HepG2 (cell line): ENCODE measurements around the gene ZBTB44. TPM values are rescaled to one million over a fixed set of nuclear protein-coding genes. Genes with fewer than 3 reads are reported as not detected.

Source experiments
- CCDC6 ChIP-seq: sonication (generic); formaldehyde crosslinking; IDR thresholded peaks from 2 replicates; pipeline ENCODE4 v1.8.1; 2022; ENCODE audit warnings: mild to moderate bottlenecking, missing genetic modification reagents, moderate library complexity
- CENPX ChIP-seq: sonication (generic); formaldehyde crosslinking; IDR thresholded peaks from 2 replicates; pipeline ENCODE4 v1.9.0; 2021; ENCODE audit warnings: mild to moderate bottlenecking, missing genetic modification reagents, moderate library complexity
- DPF2 ChIP-seq: sonication (generic); formaldehyde crosslinking; IDR thresholded peaks from 2 replicates; pipeline ENCODE4 v1.4.0; 2020; ENCODE audit warnings: mild to moderate bottlenecking, low read depth, missing genetic modification reagents, borderline replicate concordance
- HNRNPH1 ChIP-seq: fragments of 200-400 bp; formaldehyde crosslinking; optimal IDR thresholded peaks from 2 replicates; pipeline ENCODE3; 2017; ENCODE audit warnings: mild to moderate bottlenecking, low read depth, low read length
- HNRNPL ChIP-seq: fragments of 200-400 bp; formaldehyde crosslinking; IDR thresholded peaks from 2 replicates; pipeline ENCODE4 v1.6.1; 2017; ENCODE audit warnings: mild to moderate bottlenecking, low read depth, low read length
- MAFK ChIP-seq, 2 experiments: IDR thresholded peaks in 1 of 2; conservative IDR thresholded peaks in 1 of 2; 2 replicates each; pipeline ENCODE4 v1.6.1; 2011; ENCODE audit warnings: improper control_type of control experiment in 2 of 2, low read length in 2 of 2
- MAZ ChIP-seq, 2 experiments: sonication (generic) in 1 of 2; formaldehyde crosslinking in 1 of 2; IDR thresholded peaks; 2 replicates each; pipeline versions ENCODE4 v1.5.0 to v1.6.1; 2012 to 2020; ENCODE audit warnings: low read depth in 2 of 2, mild to moderate bottlenecking in 2 of 2, borderline replicate concordance in 1 of 2, improper control_type of control experiment in 1 of 2, low read length in 1 of 2, missing genetic modification reagents in 1 of 2, moderate library complexity in 1 of 2
- MEF2D ChIP-seq: sonication (generic); formaldehyde crosslinking; IDR thresholded peaks from 2 replicates; pipeline ENCODE4 v1.5.1; 2020; ENCODE audit warnings: mild to moderate bottlenecking, missing genetic modification reagents
- MYC ChIP-seq: sonication (generic); formaldehyde crosslinking; IDR thresholded peaks from 2 replicates; pipeline ENCODE4 v1.9.0; 2021; ENCODE audit warnings: missing genetic modification reagents, borderline replicate concordance
- NFIB ChIP-seq: sonication (generic); formaldehyde crosslinking; IDR thresholded peaks from 2 replicates; pipeline ENCODE4 v1.9.0; 2021; ENCODE audit warnings: missing genetic modification reagents, mild to moderate bottlenecking, borderline replicate concordance
- RBFOX2 ChIP-seq: fragments of 200-400 bp; formaldehyde crosslinking; IDR thresholded peaks from 2 replicates; pipeline ENCODE4 v1.6.1; 2017; ENCODE audit warnings: low read depth, mild to moderate bottlenecking, low read length
- TCF12 ChIP-seq, 2 experiments: fragments of 450-650 bp in 1 of 2; sonication (generic) in 1 of 2; formaldehyde crosslinking in 1 of 2; IDR thresholded peaks; 2 replicates each; pipeline versions ENCODE4 v1.6.1 to v1.8.0; 2017 to 2022; ENCODE audit warnings: antibody characterized with exemption in 1 of 2, mild to moderate bottlenecking in 1 of 2, missing genetic modification reagents in 1 of 2, moderate library complexity in 1 of 2
- ZBTB21 ChIP-seq: sonication (generic); formaldehyde crosslinking; IDR thresholded peaks from 2 replicates; pipeline ENCODE4 v1.4.0; 2020; ENCODE audit warnings: missing genetic modification reagents
- ZFP41 ChIP-seq: sonication (generic); formaldehyde crosslinking; IDR thresholded peaks from 2 replicates; pipeline ENCODE4 v1.4.0; 2020; ENCODE audit warnings: mild to moderate bottlenecking, missing genetic modification reagents, borderline replicate concordance
- ZNF556 ChIP-seq: sonication (generic); formaldehyde crosslinking; IDR thresholded peaks from 2 replicates; pipeline ENCODE4 v1.4.0; 2020; ENCODE audit warnings: mild to moderate bottlenecking, missing genetic modification reagents, borderline replicate concordance
- ZNF619 ChIP-seq: sonication (generic); formaldehyde crosslinking; IDR thresholded peaks from 2 replicates; pipeline ENCODE4 v1.4.0; 2020; ENCODE audit warnings: mild to moderate bottlenecking, missing genetic modification reagents
- polyA plus RNA-seq, 8 experiments: library from polyadenylated mRNA; depleted of rRNA in 3 of 8; stranded (reverse) in 7 of 8; unstranded in 1 of 8; fragments of >200 nt; fragmentation: Illumina TruSeq in 4 of 8; extraction: Trizol in 4 of 8; gene quantifications; 2 replicates each; pipeline versions ENCODE4 v1.2.1 to v1.2.3, GENCODE V29; 2011 to 2016; ENCODE audit warnings: low read depth in 4 of 8, missing spikeins in 1 of 8, mixed read lengths in 1 of 8; ENCODE audit not compliant: insufficient read depth in 1 of 8
- total RNA-seq, 5 experiments: library from RNA; depleted of rRNA; stranded (reverse); fragments of >200 nt; fragmentation: Illumina TruSeq; extraction: Trizol; gene quantifications; 2 replicates each; pipeline ENCODE4 v1.2.3, GENCODE V29; 2016; ENCODE audit warnings: low read depth in 1 of 5
- TF ChIP-seq, protein P1 (sequence below): sonication (generic); formaldehyde crosslinking; IDR thresholded peaks from 2 replicates; pipeline ENCODE4 v1.4.0; 2020; ENCODE audit warnings: missing genetic modification reagents, borderline replicate concordance
- TF ChIP-seq, protein P2 (sequence below): sonication (generic); formaldehyde crosslinking; IDR thresholded peaks from 2 replicates; pipeline ENCODE4 v1.9.0; 2021; ENCODE audit warnings: missing genetic modification reagents, borderline replicate concordance
- TF ChIP-seq, protein P3 (sequence below): sonication (generic); formaldehyde crosslinking; IDR thresholded peaks from 2 replicates; pipeline ENCODE4 v1.5.0; 2020; ENCODE audit warnings: missing genetic modification reagents, mild to moderate bottlenecking, borderline replicate concordance
- TF ChIP-seq, protein P4 (sequence below): sonication (generic); formaldehyde crosslinking; IDR thresholded peaks from 2 replicates; pipeline ENCODE4 v1.5.1; 2020; ENCODE audit warnings: missing genetic modification reagents, mild to moderate bottlenecking, borderline replicate concordance
- TF ChIP-seq, protein P5 (sequence below): sonication (generic); formaldehyde crosslinking; IDR thresholded peaks from 2 replicates; pipeline ENCODE4 v1.4.0; 2020; ENCODE audit warnings: missing genetic modification reagents

ZBTB44 gene
- total and polyA plus RNA-seq, 2 of the 13 experiments (the other 11 are each of a cell fraction or from before 2014, with no cell fraction given): 22.8 to 23.6 TPM

DNA sequence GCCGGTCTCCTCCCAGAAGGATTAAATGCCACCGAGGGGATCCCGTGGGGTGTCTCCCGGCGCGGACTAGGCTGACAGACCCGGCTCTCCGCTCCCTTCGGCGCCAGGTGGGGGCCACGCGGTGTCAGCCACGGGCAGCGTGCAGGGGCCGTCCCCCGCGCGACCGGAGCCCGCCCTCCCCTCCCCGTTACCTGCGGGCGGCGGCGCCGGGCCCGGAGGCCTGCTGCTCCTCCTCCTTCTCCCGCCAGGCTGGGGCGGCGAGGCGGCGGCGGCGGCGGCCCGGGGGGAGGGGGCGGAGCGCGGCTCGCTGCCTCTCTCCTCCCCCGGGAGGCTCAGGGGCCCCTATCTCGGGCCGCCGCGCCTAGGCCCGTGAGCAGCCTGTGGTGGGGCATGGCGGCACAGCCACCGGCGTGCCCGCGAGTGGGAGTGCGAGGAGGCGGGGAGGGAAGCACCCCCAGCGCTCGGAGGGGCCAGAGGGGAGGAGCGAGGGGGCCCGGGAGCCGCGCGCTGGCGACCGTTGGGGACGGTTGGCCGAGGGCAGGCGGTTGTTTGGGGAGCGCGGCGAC is 450 bp downstream of the ZBTB44 start (continued):
- TF ChIP-seq, protein P1, sequence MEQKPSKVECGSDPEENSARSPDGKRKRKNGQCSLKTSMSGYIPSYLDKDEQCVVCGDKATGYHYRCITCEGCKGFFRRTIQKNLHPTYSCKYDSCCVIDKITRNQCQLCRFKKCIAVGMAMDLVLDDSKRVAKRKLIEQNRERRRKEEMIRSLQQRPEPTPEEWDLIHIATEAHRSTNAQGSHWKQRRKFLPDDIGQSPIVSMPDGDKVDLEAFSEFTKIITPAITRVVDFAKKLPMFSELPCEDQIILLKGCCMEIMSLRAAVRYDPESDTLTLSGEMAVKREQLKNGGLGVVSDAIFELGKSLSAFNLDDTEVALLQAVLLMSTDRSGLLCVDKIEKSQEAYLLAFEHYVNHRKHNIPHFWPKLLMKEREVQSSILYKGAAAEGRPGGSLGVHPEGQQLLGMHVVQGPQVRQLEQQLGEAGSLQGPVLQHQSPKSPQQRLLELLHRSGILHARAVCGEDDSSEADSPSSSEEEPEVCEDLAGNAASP (CRISPR knock-in tag): no peak
- TF ChIP-seq CCDC6 (CRISPR knock-in tag): no peak
- TF ChIP-seq, protein P2, sequence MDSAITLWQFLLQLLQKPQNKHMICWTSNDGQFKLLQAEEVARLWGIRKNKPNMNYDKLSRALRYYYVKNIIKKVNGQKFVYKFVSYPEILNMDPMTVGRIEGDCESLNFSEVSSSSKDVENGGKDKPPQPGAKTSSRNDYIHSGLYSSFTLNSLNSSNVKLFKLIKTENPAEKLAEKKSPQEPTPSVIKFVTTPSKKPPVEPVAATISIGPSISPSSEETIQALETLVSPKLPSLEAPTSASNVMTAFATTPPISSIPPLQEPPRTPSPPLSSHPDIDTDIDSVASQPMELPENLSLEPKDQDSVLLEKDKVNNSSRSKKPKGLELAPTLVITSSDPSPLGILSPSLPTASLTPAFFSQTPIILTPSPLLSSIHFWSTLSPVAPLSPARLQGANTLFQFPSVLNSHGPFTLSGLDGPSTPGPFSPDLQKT: no peak
- TF ChIP-seq MEF2D: no peak
- no peak for TF ChIP-seq CENPX (CRISPR knock-in tag)
- TF ChIP-seq, protein P3, sequence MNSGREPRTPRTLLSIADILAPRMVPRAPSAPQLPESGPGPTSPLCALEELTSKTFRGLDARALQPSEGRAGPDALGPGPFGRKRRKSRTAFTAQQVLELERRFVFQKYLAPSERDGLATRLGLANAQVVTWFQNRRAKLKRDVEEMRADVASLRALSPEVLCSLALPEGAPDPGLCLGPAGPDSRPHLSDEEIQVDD (CRISPR knock-in tag): 0 out of 2 replicates have a peak, but pooled peaks have one; percentile 28
- TF ChIP-seq, protein P4, sequence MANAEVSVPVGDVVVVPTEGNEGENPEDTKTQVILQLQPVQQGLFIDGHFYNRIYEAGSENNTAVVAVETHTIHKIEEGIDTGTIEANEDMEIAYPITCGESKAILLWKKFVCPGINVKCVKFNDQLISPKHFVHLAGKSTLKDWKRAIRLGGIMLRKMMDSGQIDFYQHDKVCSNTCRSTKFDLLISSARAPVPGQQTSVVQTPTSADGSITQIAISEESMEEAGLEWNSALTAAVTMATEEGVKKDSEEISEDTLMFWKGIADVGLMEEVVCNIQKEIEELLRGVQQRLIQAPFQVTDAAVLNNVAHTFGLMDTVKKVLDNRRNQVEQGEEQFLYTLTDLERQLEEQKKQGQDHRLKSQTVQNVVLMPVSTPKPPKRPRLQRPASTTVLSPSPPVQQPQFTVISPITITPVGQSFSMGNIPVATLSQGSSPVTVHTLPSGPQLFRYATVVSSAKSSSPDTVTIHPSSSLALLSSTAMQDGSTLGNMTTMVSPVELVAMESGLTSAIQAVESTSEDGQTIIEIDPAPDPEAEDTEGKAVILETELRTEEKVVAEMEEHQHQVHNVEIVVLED: no peak
- TF ChIP-seq, protein P5, sequence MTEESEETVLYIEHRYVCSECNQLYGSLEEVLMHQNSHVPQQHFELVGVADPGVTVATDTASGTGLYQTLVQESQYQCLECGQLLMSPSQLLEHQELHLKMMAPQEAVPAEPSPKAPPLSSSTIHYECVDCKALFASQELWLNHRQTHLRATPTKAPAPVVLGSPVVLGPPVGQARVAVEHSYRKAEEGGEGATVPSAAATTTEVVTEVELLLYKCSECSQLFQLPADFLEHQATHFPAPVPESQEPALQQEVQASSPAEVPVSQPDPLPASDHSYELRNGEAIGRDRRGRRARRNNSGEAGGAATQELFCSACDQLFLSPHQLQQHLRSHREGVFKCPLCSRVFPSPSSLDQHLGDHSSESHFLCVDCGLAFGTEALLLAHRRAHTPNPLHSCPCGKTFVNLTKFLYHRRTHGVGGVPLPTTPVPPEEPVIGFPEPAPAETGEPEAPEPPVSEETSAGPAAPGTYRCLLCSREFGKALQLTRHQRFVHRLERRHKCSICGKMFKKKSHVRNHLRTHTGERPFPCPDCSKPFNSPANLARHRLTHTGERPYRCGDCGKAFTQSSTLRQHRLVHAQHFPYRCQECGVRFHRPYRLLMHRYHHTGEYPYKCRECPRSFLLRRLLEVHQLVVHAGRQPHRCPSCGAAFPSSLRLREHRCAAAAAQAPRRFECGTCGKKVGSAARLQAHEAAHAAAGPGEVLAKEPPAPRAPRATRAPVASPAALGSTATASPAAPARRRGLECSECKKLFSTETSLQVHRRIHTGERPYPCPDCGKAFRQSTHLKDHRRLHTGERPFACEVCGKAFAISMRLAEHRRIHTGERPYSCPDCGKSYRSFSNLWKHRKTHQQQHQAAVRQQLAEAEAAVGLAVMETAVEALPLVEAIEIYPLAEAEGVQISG: peak; percentile 47; the same call in 1 of the 2 replicates
- TF ChIP-seq MAFK (conservative IDR thresholded peaks at IDR 0.05 in 1 of 2, IDR thresholded peaks at IDR 0.05 in 1 of 2; ENCODE audit: low read length in 2 of 2): no peak
- no peak for TF ChIP-seq ZNF556 (CRISPR knock-in tag)
- TF ChIP-seq TCF12 (IDR thresholded peaks at IDR 0.05): no peak
- TF ChIP-seq TCF12 (CRISPR knock-in tag; IDR thresholded peaks at IDR 0.05): 0 out of 2 replicates have a peak, but pooled peaks have one; percentile 48
- no peak for TF ChIP-seq NFIB
- TF ChIP-seq HNRNPL: no peak
- TF ChIP-seq MAZ (IDR thresholded peaks at IDR 0.05; ENCODE audit: borderline replicate concordance, low read depth, low read length): no peak
- TF ChIP-seq MAZ (CRISPR knock-in tag; IDR thresholded peaks at IDR 0.05; ENCODE audit: low read depth): peak; percentile 89
- TF ChIP-seq RBFOX2: peak; percentile 87
- no peak for TF ChIP-seq ZFP41 (CRISPR knock-in tag)
- no peak for TF ChIP-seq ZBTB21
- TF ChIP-seq DPF2 (CRISPR knock-in tag): no peak
- peak; percentile 51; the same call in 1 of the 2 replicates for TF ChIP-seq MYC (CRISPR knock-in tag)
- no peak for TF ChIP-seq HNRNPH1
- TF ChIP-seq ZNF619 (CRISPR knock-in tag): no peak
